ENCODE data around the gene TNFRSF8. TPM values are rescaled to one million over a fixed set of nuclear protein-coding genes. Genes with fewer than 3 reads are reported as not detected.

Gene TNFRSF8
- total RNA-seq, 2 experiments from 2014 or later = 1.5 to 1.8 TPM

DNA sequence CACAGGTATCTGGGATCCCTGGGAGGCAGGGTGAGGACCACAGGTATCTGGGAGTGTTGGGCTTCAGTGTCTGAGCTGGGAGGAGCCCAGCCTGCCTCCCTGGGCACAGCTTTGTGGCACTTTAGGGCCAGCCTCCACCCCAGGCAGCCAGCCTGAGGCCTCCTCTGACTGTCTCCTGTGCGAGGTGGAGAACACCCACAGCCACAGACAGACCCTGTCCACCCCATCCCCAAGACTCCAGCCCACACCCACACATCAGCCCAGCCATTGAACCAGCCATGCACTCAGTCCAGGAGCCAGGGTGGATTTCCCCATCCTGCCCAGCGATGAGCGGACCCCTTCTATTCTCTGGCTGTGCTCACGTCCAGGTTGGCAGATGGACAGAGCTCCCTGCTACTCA lies 81.9 kb downstream of the TNFRSF8 start:
- ChIA-PET CTCF (interaction anchor here (1.3 to 1.6 kb wide), 3 partner anchors 11 to 33 kb away, joined by 3 to 8 read pairs (median 6); no protein-coding TSS in a partner anchor), POLR2A (interaction anchor here (1.0 to 2.4 kb wide), 4 partner anchors 10 to 22 kb away, joined by 3 to 10 read pairs (median 5); partner anchors contain the start of gene TNFRSF1B)
- peaks cover 9% of the 10 kb centered on the region for H3K9me3 Mint-ChIP-seq
- TF ChIP-seq, protein P1, sequence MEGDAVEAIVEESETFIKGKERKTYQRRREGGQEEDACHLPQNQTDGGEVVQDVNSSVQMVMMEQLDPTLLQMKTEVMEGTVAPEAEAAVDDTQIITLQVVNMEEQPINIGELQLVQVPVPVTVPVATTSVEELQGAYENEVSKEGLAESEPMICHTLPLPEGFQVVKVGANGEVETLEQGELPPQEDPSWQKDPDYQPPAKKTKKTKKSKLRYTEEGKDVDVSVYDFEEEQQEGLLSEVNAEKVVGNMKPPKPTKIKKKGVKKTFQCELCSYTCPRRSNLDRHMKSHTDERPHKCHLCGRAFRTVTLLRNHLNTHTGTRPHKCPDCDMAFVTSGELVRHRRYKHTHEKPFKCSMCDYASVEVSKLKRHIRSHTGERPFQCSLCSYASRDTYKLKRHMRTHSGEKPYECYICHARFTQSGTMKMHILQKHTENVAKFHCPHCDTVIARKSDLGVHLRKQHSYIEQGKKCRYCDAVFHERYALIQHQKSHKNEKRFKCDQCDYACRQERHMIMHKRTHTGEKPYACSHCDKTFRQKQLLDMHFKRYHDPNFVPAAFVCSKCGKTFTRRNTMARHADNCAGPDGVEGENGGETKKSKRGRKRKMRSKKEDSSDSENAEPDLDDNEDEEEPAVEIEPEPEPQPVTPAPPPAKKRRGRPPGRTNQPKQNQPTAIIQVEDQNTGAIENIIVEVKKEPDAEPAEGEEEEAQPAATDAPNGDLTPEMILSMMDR (IDR thresholded peaks at IDR 0.05) = no peak
- ATAC-seq = no peak
- DNase-seq = no peak
- no peaks in the 10 kb centered on the region for H3K27me3 Mint-ChIP-seq
- H3K4me1 Mint-ChIP-seq (ENCODE audit: low read depth) = peaks cover 60% of the 10 kb centered on the region
- intact Hi-C loops (cut with micrococcal nuclease) = no loop called here
- H3K36me3 Mint-ChIP-seq (ENCODE audit: low read depth) = peaks cover 11% of the 10 kb centered on the region
- peak overlapping the region; percentile 47 for H3K27ac Mint-ChIP-seq
- H3K4me3 Mint-ChIP-seq = no peak overlapping the region

- Mint-ChIP-seq H3K4me1 (ENCODE audit: low read depth) (peaks cover 68% of the 10 kb centered on the region), H3K9me3 (peaks cover 11% of the 10 kb centered on the region), H3K4me3 (no peak overlapping the region), H3K27me3 (no peaks in the 10 kb centered on the region), H3K27ac (peak overlapping the region; percentile 65), H3K36me3 (ENCODE audit: low read depth) (peaks cover 17% of the 10 kb centered on the region)
- intact Hi-C loops (cut with micrococcal nuclease) = no loop called here
- TF ChIP-seq, protein P1 (IDR thresholded peaks at IDR 0.05) = no peak
- DNase-seq (no peak), ATAC-seq (no peak)
- POLR2A ChIA-PET = interaction anchor here (0.5 to 2.4 kb wide), 7 partner anchors 10 to 737 kb away, joined by 3 to 10 read pairs (median 4); partner anchors contain the start of gene TNFRSF1B
- CTCF ChIA-PET = interaction anchor here (1.3 to 1.7 kb wide), 5 partner anchors 8 to 32 kb away, joined by 3 to 8 read pairs (median 5); no protein-coding TSS in a partner anchor
Observed at GRCh38 chr1:12145616-12146342, 82.7 kb downstream of the TNFRSF8 start.

- H3K27me3 Mint-ChIP-seq = no peaks in the 10 kb centered on the region
- no peak for ATAC-seq
- H3K4me3 Mint-ChIP-seq = no peak overlapping the region
- no peak for DNase-seq
- TF ChIP-seq, protein P1 (IDR thresholded peaks at IDR 0.05) = no peak
- peaks cover 21% of the 10 kb centered on the region for H3K36me3 Mint-ChIP-seq (ENCODE audit: low read depth)
- CTCF ChIA-PET = interaction anchor here (1.2 to 1.7 kb wide), 6 partner anchors 9 to 43 kb away, joined by 3 to 8 read pairs (median 4); no protein-coding TSS in a partner anchor
- intact Hi-C loops (cut with micrococcal nuclease) = no loop called here
- H3K4me1 Mint-ChIP-seq (ENCODE audit: low read depth) = peaks cover 76% of the 10 kb centered on the region
- peaks cover 15% of the 10 kb centered on the region for H3K9me3 Mint-ChIP-seq
- peak overlapping the region; percentile 65 for H3K27ac Mint-ChIP-seq
- POLR2A ChIA-PET = interaction anchor here (0.8 to 2.4 kb wide), 6 partner anchors 9 to 31 kb away, joined by 3 to 10 read pairs (median 4); partner anchors contain the start of gene TNFRSF1B
Observed at GRCh38 chr1:12146343-12147112, 83.4 kb downstream of the TNFRSF8 start.

GRCh38 chr1:12147201-12147701 lies 84.1 kb downstream of the TNFRSF8 start:
- peaks cover 26% of the 10 kb centered on the region for H3K36me3 Mint-ChIP-seq (ENCODE audit: low read depth)
- intact Hi-C loops (cut with micrococcal nuclease) = no loop called here
- TF ChIP-seq, protein P1 (IDR thresholded peaks at IDR 0.05) = no peak

More at GRCh38 chr1:12147201-12147701, 84.1 kb downstream of the TNFRSF8 start:
- ChIA-PET POLR2A (interaction anchor here (1.0 to 2.7 kb wide), 5 partner anchors 10 to 30 kb away, joined by 3 to 10 read pairs (median 4); partner anchors contain the start of gene TNFRSF1B), CTCF (interaction anchor here (1.2 to 1.4 kb wide), 5 partner anchors 9 to 82 kb away, joined by 3 to 5 read pairs (median 3); no protein-coding TSS in a partner anchor)
- peaks cover 83% of the 10 kb centered on the region for H3K4me1 Mint-ChIP-seq (ENCODE audit: low read depth)
- DNase-seq (no peak), ATAC-seq (no peak)
- no peaks in the 10 kb centered on the region for H3K27me3 Mint-ChIP-seq
- H3K9me3 Mint-ChIP-seq = peaks cover 19% of the 10 kb centered on the region
- H3K4me3 Mint-ChIP-seq = no peak overlapping the region
- peak overlapping the region; percentile 65 for H3K27ac Mint-ChIP-seq
